DMS53 treated with DMSO at 0.1 percent for 48 hours (cell line): Measurements from ENCODE around the gene C6orf118.

Experiments used
- DNase-seq: peaks from one replicate; lab custom pipeline; 2025; ENCODE audit not compliant: unreplicated experiment; lab: John Stamatoyannopoulos, UW

C6orf118 gene

GRCh38 chr6:165244524-165245247 is 64.7 kb downstream of the C6orf118 start:
- DNase-seq = no peak

- DNase-seq = no peak
Measured at GRCh38 chr6:165243801-165244200, 65.6 kb downstream of the C6orf118 start.

- no peak for DNase-seq
Measured at GRCh38 chr6:165236326-165236725, 73.1 kb downstream of the C6orf118 start.

- no peak for DNase-seq
Measured at GRCh38 chr6:165232731-165233488, 76.5 kb downstream of the C6orf118 start.

- peak; percentile 26 for DNase-seq
Measured at GRCh38 chr6:165231581-165232561, 77.5 kb downstream of the C6orf118 start.

GRCh38 chr6:165231177-165231576 is 78.2 kb downstream of the C6orf118 start:
- no peak for DNase-seq
